ENCODE data around the gene PRICKLE4. TPM values are rescaled to one million over a fixed set of nuclear protein-coding genes. Genes with fewer than 3 reads are reported as not detected.

The PRICKLE4 gene
- total RNA-seq, 1 experiment from 2014 or later: 1.6 TPM

DNA sequence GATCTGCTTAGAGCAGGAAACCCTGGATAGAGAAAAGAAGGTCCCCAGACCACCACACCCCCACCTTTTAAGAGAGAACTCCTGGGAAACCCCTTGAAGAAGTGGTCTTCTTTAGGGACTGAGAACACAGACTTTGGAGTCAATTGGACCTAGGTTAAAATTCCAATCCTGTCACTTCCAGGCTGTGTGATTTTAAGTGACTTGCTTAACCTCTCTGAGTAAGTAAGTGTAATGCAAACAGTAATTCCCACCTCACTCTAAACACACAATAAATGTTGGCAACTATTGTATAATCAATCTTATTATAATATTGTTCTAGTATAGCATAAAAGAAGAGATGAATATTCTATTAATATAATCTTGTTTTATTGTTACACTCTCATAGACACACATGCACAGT is 48.4 kb upstream of the PRICKLE4 start:
- Histone ChIP-seq H3K27me3 (ENCODE audit: control insufficient read depth, insufficient read depth, low read length) (no peaks in the 10 kb centered on the region), H3K9me3 (ENCODE audit: control insufficient read depth, insufficient read depth, low read depth, low read length) (no peaks in the 10 kb centered on the region), H3K36me3 (ENCODE audit: control insufficient read depth, insufficient read depth, low read length) (no peaks in the 10 kb centered on the region; the same call in 1 of the 2 replicates), H3K4me1 (ENCODE audit: control insufficient read depth, insufficient read depth, low read length) (peaks cover 14% of the 10 kb centered on the region), H3K4me3 (ENCODE audit: low read depth in 2 of 2, low read length in 2 of 2) (no peak overlapping the region), H3K27ac (ENCODE audit: low read length) (no peak overlapping the region; the same call in 1 of the 2 replicates)
- BruUV-seq (replicated peaks): TSS peak; percentile 62
- POLR2A ChIA-PET: interaction anchor here (0.6 kb wide), 1 partner anchor 130 kb away, joined by 4 read pairs; no protein-coding TSS in a partner anchor
- intact Hi-C loops (cut with micrococcal nuclease; ENCODE audit: unreplicated experiment) (loop anchor here (10.0 kb wide), 1 partner anchor 53 kb away; the partner anchor contains the start of genes PRICKLE4 and TOMM6), in situ Hi-C loops (cut with HindIII; ENCODE audit: low pct_unique_long_range_greater_than_20kb, low sequenced_read_pairs) (no loop called here)
- DNase-seq (ENCODE audit: low read depth, low spot score) (no peak), ATAC-seq (no peak)
- TF ChIP-seq, protein P1, sequence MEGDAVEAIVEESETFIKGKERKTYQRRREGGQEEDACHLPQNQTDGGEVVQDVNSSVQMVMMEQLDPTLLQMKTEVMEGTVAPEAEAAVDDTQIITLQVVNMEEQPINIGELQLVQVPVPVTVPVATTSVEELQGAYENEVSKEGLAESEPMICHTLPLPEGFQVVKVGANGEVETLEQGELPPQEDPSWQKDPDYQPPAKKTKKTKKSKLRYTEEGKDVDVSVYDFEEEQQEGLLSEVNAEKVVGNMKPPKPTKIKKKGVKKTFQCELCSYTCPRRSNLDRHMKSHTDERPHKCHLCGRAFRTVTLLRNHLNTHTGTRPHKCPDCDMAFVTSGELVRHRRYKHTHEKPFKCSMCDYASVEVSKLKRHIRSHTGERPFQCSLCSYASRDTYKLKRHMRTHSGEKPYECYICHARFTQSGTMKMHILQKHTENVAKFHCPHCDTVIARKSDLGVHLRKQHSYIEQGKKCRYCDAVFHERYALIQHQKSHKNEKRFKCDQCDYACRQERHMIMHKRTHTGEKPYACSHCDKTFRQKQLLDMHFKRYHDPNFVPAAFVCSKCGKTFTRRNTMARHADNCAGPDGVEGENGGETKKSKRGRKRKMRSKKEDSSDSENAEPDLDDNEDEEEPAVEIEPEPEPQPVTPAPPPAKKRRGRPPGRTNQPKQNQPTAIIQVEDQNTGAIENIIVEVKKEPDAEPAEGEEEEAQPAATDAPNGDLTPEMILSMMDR (IDR thresholded peaks at IDR 0.05): no peak
- TF ChIP-seq SIN3A (IDR thresholded peaks at IDR 0.05; ENCODE audit: borderline replicate concordance, insufficient read depth, low read depth, low read length) (no peak), TCF7L2 (IDR thresholded peaks at IDR 0.05; ENCODE audit: low read depth, low read length) (no peak), POLR2AphosphoS5 (IDR thresholded peaks at IDR 0.05; ENCODE audit: low read depth, low read length) (no peak)
- TF ChIP-seq, protein P2, sequence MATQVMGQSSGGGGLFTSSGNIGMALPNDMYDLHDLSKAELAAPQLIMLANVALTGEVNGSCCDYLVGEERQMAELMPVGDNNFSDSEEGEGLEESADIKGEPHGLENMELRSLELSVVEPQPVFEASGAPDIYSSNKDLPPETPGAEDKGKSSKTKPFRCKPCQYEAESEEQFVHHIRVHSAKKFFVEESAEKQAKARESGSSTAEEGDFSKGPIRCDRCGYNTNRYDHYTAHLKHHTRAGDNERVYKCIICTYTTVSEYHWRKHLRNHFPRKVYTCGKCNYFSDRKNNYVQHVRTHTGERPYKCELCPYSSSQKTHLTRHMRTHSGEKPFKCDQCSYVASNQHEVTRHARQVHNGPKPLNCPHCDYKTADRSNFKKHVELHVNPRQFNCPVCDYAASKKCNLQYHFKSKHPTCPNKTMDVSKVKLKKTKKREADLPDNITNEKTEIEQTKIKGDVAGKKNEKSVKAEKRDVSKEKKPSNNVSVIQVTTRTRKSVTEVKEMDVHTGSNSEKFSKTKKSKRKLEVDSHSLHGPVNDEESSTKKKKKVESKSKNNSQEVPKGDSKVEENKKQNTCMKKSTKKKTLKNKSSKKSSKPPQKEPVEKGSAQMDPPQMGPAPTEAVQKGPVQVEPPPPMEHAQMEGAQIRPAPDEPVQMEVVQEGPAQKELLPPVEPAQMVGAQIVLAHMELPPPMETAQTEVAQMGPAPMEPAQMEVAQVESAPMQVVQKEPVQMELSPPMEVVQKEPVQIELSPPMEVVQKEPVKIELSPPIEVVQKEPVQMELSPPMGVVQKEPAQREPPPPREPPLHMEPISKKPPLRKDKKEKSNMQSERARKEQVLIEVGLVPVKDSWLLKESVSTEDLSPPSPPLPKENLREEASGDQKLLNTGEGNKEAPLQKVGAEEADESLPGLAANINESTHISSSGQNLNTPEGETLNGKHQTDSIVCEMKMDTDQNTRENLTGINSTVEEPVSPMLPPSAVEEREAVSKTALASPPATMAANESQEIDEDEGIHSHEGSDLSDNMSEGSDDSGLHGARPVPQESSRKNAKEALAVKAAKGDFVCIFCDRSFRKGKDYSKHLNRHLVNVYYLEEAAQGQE (IDR thresholded peaks at IDR 0.05; ENCODE audit: insufficient read depth in 1 of 2, low read depth in 2 of 2, low read length in 1 of 2): no peak
- CTCF ChIA-PET: no interaction called here

DNA sequence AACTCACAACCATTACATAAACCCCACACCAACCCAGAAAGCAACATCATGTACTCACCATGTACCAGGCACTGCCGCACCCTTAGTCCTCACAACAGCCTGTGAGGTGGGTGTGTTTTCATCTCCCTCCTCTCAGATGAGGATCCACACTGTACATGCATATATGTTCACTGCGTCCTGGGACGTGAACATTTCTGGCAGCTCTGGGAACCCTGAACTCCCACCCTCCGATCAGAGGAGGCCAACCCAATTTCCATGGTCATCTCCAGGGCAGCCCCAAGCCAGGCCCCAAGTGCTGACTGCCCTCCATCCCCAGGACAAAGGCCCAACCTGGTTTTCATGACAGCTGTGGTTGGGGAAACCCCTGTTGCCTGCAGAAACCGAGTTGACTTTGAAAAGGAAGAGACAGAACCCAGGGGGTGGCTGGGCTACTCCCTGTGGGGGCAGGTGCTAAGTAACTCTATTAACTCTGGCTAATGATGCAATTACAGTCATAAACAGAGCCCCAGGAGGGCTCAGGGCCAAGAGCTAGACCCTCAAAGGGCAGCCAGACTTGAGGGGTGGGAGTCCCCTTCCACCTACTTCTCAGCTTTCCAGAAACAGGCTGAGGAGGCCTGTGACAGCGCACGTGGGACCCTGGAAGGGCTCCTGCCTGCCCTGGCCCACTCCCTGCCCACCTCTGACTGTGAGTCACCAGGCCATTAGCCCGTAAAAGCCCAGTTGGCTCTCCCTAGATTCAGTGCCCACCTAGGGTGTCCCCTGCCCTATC is 47.8 kb upstream of the PRICKLE4 start:
- ChIA-PET POLR2A (interaction anchor here (0.5 kb wide), 1 partner anchor 868 kb away, joined by 4 read pairs; no protein-coding TSS in a partner anchor), CTCF (no interaction called here)
- intact Hi-C loops (cut with micrococcal nuclease; ENCODE audit: unreplicated experiment): loop anchor here (10.0 kb wide), 1 partner anchor 52 kb away; the partner anchor contains the start of genes PRICKLE4 and TOMM6
- peak overlapping the region; percentile 77 for H3K27ac ChIP-seq (ENCODE audit: low read length)
- no peaks in the 10 kb centered on the region for H3K27me3 ChIP-seq (ENCODE audit: control insufficient read depth, insufficient read depth, low read length)
- no TSS peak for BruUV-seq (replicated peaks)
- TF ChIP-seq SIN3A (IDR thresholded peaks at IDR 0.05; ENCODE audit: borderline replicate concordance, insufficient read depth, low read depth, low read length): no peak
- no peak for TF ChIP-seq POLR2AphosphoS5 (IDR thresholded peaks at IDR 0.05; ENCODE audit: low read depth, low read length)
- TF ChIP-seq, protein P2 (IDR thresholded peaks at IDR 0.05; ENCODE audit: insufficient read depth in 1 of 2, low read depth in 2 of 2, low read length in 1 of 2): no peak
- TF ChIP-seq, protein P1 (IDR thresholded peaks at IDR 0.05): no peak
- TF ChIP-seq TCF7L2 (IDR thresholded peaks at IDR 0.05; ENCODE audit: low read depth, low read length): no peak
- H3K36me3 ChIP-seq (ENCODE audit: control insufficient read depth, insufficient read depth, low read length): no peaks in the 10 kb centered on the region; the same call in 1 of the 2 replicates
- peaks cover 14% of the 10 kb centered on the region for H3K4me1 ChIP-seq (ENCODE audit: control insufficient read depth, insufficient read depth, low read length)
- DNase-seq (ENCODE audit: low read depth, low spot score): no peak
- in situ Hi-C loops (cut with HindIII; ENCODE audit: low pct_unique_long_range_greater_than_20kb, low sequenced_read_pairs): no loop called here
- no peaks in the 10 kb centered on the region for H3K9me3 ChIP-seq (ENCODE audit: control insufficient read depth, insufficient read depth, low read depth, low read length)
- ATAC-seq: no peak
- H3K4me3 ChIP-seq (ENCODE audit: low read depth in 2 of 2, low read length in 2 of 2): peak overlapping the region; percentile 64 to 86

Measured in Panc1 (cell line).